ENCODE data around the gene VAMP3.

VAMP3 gene

DNA sequence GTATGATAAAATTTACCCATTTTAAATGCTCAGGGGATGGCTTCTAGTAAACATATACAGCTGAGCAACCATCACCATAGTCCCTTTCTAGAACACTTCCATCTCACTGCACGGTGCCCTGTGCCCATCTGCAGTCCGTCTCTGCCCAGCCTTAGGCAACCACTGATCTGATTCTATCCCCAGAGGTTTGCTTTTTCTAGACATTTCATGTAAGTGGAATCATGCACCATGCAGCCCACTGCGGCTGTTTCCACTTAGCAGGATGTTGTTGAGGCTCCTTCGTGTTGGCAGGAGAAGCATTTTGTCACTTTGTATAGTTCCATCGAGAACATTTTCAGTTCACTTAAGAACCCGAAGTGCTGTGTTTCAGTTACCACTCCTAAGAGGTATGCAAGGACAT lies 27.8 kb upstream of the VAMP3 start:
- H3K27me3 ChIP-seq (ENCODE audit: control insufficient read depth in 5 of 5, insufficient read depth in 4 of 5, low read length in 5 of 5) = no peaks in the 10 kb centered on the region
- peaks cover 0 to 25% (median 2%) of the 10 kb centered on the region in 5 donors for H3K36me3 ChIP-seq (ENCODE audit: control insufficient read depth in 5 of 5, insufficient read depth in 5 of 5, low read length in 5 of 5)
- H3K9ac ChIP-seq (ENCODE audit: low read length in 5 of 5) = no peak overlapping the region
- H3K4me3 ChIP-seq (ENCODE audit: low read depth in 1 of 5, low read length in 5 of 5) = no peak overlapping the region
- H3K9me3 ChIP-seq (ENCODE audit: control insufficient read depth in 5 of 5, low read length in 5 of 5) = no peaks in the 10 kb centered on the region
- no peak overlapping the region for H3K27ac ChIP-seq (ENCODE audit: low read depth, low read length)
- no peaks in the 10 kb centered on the region for H3K4me1 ChIP-seq (ENCODE audit: control insufficient read depth in 5 of 5, insufficient read depth in 5 of 5, low read length in 5 of 5)

DNA sequence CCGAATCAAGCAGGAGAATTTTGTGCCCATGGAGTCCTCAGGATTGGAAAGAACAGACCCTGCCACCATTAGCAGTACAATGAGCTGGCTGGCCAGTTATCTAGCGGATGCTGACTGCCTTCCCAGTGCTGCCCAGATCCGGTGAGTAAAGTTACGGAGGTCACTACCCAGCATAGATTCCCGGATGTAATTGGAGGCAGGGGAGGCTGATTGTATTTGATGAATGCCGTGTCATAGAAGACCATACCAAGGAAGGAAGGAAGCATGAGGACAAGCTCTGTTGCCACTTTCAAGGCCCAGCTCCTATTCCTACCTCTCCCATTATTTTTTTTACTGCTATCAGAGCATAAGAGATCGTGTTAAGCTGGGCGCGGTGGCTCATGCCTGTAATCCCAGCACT lies 26.2 kb upstream of the VAMP3 start:
- no peaks in the 10 kb centered on the region for H3K27me3 ChIP-seq (ENCODE audit: control insufficient read depth in 5 of 5, insufficient read depth in 4 of 5, low read length in 5 of 5)
- no peak overlapping the region for H3K27ac ChIP-seq (ENCODE audit: low read depth, low read length)
- no peak overlapping the region for H3K9ac ChIP-seq (ENCODE audit: low read length in 5 of 5)
- no peaks in the 10 kb centered on the region for H3K4me1 ChIP-seq (ENCODE audit: control insufficient read depth in 5 of 5, insufficient read depth in 5 of 5, low read length in 5 of 5)
- H3K4me3 ChIP-seq (ENCODE audit: low read depth in 1 of 5, low read length in 5 of 5) = no peak overlapping the region
- H3K36me3 ChIP-seq (ENCODE audit: control insufficient read depth in 5 of 5, insufficient read depth in 5 of 5, low read length in 5 of 5) = peaks cover 0 to 22% (median 0%) of the 10 kb centered on the region in 5 donors
- no peaks in the 10 kb centered on the region for H3K9me3 ChIP-seq (ENCODE audit: control insufficient read depth in 5 of 5, low read length in 5 of 5)

GRCh38 chr1:7745783-7746182 lies 25.3 kb upstream of the VAMP3 start:
- Histone ChIP-seq H3K4me3 (ENCODE audit: low read depth in 1 of 5, low read length in 5 of 5) (no peak overlapping the region), H3K9me3 (ENCODE audit: control insufficient read depth in 5 of 5, low read length in 5 of 5) (no peaks in the 10 kb centered on the region), H3K36me3 (ENCODE audit: control insufficient read depth in 5 of 5, insufficient read depth in 5 of 5, low read length in 5 of 5) (peaks cover 0 to 23% (median 0%) of the 10 kb centered on the region in 5 donors), H3K27me3 (ENCODE audit: control insufficient read depth in 5 of 5, insufficient read depth in 4 of 5, low read length in 5 of 5) (no peaks in the 10 kb centered on the region), H3K9ac (ENCODE audit: low read length in 5 of 5) (no peak overlapping the region), H3K4me1 (ENCODE audit: control insufficient read depth in 5 of 5, insufficient read depth in 5 of 5, low read length in 5 of 5) (no peaks in the 10 kb centered on the region), H3K27ac (ENCODE audit: low read depth, low read length) (no peak overlapping the region)

- H3K27me3 ChIP-seq (ENCODE audit: control insufficient read depth in 5 of 5, insufficient read depth in 4 of 5, low read length in 5 of 5) = no peaks in the 10 kb centered on the region
- H3K9ac ChIP-seq (ENCODE audit: low read length in 5 of 5) = no peak overlapping the region
- H3K27ac ChIP-seq (ENCODE audit: low read depth, low read length) = no peak overlapping the region
- peaks cover 0 to 5% (median 3%) of the 10 kb centered on the region in 5 donors for H3K4me1 ChIP-seq (ENCODE audit: control insufficient read depth in 5 of 5, insufficient read depth in 5 of 5, low read length in 5 of 5)
- H3K36me3 ChIP-seq (ENCODE audit: control insufficient read depth in 5 of 5, insufficient read depth in 5 of 5, low read length in 5 of 5) = peaks cover 0 to 23% (median 0%) of the 10 kb centered on the region in 5 donors
- no peak overlapping the region for H3K4me3 ChIP-seq (ENCODE audit: low read depth in 1 of 5, low read length in 5 of 5)
- no peaks in the 10 kb centered on the region for H3K9me3 ChIP-seq (ENCODE audit: control insufficient read depth in 5 of 5, low read length in 5 of 5)
These were observed 23.5 kb upstream of the VAMP3 start for GRCh38 chr1:7747605-7748004.

- Histone ChIP-seq H3K36me3 (ENCODE audit: control insufficient read depth in 5 of 5, insufficient read depth in 5 of 5, low read length in 5 of 5) (peaks cover 0 to 23% (median 0%) of the 10 kb centered on the region in 5 donors), H3K9ac (ENCODE audit: low read length in 5 of 5) (no peak overlapping the region), H3K27ac (ENCODE audit: low read depth, low read length) (no peak overlapping the region), H3K27me3 (ENCODE audit: control insufficient read depth in 5 of 5, insufficient read depth in 4 of 5, low read length in 5 of 5) (no peaks in the 10 kb centered on the region), H3K9me3 (ENCODE audit: control insufficient read depth in 5 of 5, low read length in 5 of 5) (no peaks in the 10 kb centered on the region), H3K4me3 (ENCODE audit: low read depth in 1 of 5, low read length in 5 of 5) (no peak overlapping the region), H3K4me1 (ENCODE audit: control insufficient read depth in 5 of 5, insufficient read depth in 5 of 5, low read length in 5 of 5) (peaks cover 0 to 15% (median 5%) of the 10 kb centered on the region in 5 donors)
These were observed 22.0 kb upstream of the VAMP3 start for GRCh38 chr1:7749126-7749525.

GRCh38 chr1:7751174-7751573 lies 19.9 kb upstream of the VAMP3 start:
- Histone ChIP-seq H3K4me1 (ENCODE audit: control insufficient read depth in 5 of 5, insufficient read depth in 5 of 5, low read length in 5 of 5) (peaks cover 0 to 15% (median 5%) of the 10 kb centered on the region in 5 donors), H3K9me3 (ENCODE audit: control insufficient read depth in 5 of 5, low read length in 5 of 5) (no peaks in the 10 kb centered on the region), H3K9ac (ENCODE audit: low read length in 5 of 5) (no peak overlapping the region), H3K4me3 (ENCODE audit: low read depth in 1 of 5, low read length in 5 of 5) (no peak overlapping the region), H3K27ac (ENCODE audit: low read depth, low read length) (no peak overlapping the region), H3K36me3 (ENCODE audit: control insufficient read depth in 5 of 5, insufficient read depth in 5 of 5, low read length in 5 of 5) (peaks cover 0 to 12% (median 0%) of the 10 kb centered on the region in 5 donors), H3K27me3 (ENCODE audit: control insufficient read depth in 5 of 5, insufficient read depth in 4 of 5, low read length in 5 of 5) (no peaks in the 10 kb centered on the region)

DNA sequence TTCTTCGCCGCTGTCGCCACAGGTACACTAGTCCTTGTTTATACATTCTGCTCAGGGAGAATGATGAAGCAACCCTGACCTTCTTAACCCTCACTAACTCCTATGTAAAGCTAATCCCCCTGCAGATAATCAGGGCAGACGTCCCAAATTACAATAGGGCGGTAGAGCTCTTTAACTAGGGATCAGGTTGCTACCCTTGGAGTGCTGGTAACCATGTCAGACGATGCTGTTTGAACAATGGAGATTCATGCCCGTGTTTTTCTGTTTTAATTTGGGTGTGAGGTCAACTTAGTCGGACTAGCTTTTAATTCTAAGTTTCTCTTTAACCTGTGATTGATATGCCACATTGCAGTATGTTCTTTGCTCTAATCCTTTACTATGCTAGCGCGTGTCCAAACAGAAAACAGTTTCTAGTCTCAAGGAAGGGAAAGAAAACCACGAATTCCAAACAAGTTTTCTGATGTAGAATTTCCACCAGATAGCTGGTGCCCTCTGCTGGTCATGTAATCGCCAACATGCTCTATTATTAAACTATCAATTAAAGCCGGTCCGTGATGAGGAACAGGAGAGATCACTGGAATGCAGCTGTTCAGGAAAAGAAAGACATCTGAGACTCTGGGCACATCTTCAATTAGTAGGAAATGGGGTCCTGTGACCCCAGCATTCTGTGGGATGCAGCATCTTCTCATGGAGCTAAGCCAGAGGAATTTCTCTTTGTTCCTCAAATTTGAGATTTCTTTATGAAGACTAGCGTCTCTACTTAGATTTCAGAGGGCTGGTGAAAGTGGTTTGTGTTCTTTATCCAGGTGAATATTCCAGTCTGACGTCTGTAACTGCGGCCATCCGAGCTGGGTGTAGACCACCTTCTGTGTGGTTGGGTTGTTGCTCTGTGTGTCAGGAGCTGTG lies 18.3 kb upstream of the VAMP3 start:
- Histone ChIP-seq H3K4me3 (ENCODE audit: low read depth in 1 of 5, low read length in 5 of 5) (peak overlapping the region; percentile 34 to 53 (median 50)), H3K36me3 (ENCODE audit: control insufficient read depth in 5 of 5, insufficient read depth in 5 of 5, low read length in 5 of 5) (peaks cover 0 to 4% (median 0%) of the 10 kb centered on the region in 5 donors), H3K27ac (ENCODE audit: low read depth, low read length) (no peak overlapping the region), H3K27me3 (ENCODE audit: control insufficient read depth in 5 of 5, insufficient read depth in 4 of 5, low read length in 5 of 5) (no peaks in the 10 kb centered on the region), H3K9me3 (ENCODE audit: control insufficient read depth in 5 of 5, low read length in 5 of 5) (no peaks in the 10 kb centered on the region), H3K9ac (ENCODE audit: low read length in 5 of 5) (peak overlapping the region in 2 of 5 donors; percentile 60 to 73), H3K4me1 (ENCODE audit: control insufficient read depth in 5 of 5, insufficient read depth in 5 of 5, low read length in 5 of 5) (peaks cover 0 to 15% (median 5%) of the 10 kb centered on the region in 5 donors)

DNA sequence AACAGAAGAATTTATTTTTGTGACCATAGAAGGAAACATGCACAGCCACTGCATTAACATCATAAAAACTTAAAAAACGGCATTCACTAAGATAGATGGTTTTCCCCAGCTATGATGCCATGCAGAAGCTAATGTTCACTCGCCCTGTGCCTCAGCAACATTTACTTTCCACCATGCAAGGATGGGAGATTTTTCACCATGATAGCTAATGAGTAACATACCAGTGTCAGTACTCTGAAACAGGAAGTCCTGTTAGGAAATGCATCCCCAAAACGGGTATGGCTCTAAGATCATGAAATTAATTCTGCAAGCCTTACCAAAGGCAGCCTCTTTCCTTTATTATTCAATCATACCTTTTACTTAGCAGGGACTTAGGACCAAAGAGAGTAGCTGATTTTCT lies 17.5 kb upstream of the VAMP3 start:
- no peaks in the 10 kb centered on the region for H3K9me3 ChIP-seq (ENCODE audit: control insufficient read depth in 5 of 5, low read length in 5 of 5)
- H3K36me3 ChIP-seq (ENCODE audit: control insufficient read depth in 5 of 5, insufficient read depth in 5 of 5, low read length in 5 of 5) = peaks cover 0 to 4% (median 0%) of the 10 kb centered on the region in 5 donors
- H3K27me3 ChIP-seq (ENCODE audit: control insufficient read depth in 5 of 5, insufficient read depth in 4 of 5, low read length in 5 of 5) = no peaks in the 10 kb centered on the region
- H3K4me1 ChIP-seq (ENCODE audit: control insufficient read depth in 5 of 5, insufficient read depth in 5 of 5, low read length in 5 of 5) = peaks cover 0 to 15% (median 5%) of the 10 kb centered on the region in 5 donors
- H3K9ac ChIP-seq (ENCODE audit: low read length in 5 of 5) = no peak overlapping the region
- H3K4me3 ChIP-seq (ENCODE audit: low read depth in 1 of 5, low read length in 5 of 5) = no peak overlapping the region
- H3K27ac ChIP-seq (ENCODE audit: low read depth, low read length) = no peak overlapping the region

DNA sequence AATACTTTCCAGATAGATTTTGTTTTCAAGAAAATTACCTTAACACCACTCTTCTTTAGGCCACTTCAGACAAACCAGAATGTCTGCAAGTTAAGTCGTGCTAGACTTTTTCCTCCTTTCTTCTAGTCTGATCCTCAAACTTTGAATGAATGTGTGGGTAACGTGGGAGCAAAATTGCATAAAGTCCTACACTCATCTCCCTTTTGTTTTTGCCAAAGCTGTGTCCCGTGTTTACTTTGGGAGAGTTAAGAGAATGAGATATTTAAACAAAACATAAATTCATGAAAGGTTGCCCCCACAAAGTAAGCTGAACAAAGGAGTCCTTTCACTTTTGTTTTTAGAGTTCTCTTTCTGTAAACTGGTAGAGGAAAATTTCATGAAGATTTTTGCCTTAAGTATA lies 16.9 kb upstream of the VAMP3 start:
- peaks cover 0 to 15% (median 5%) of the 10 kb centered on the region in 5 donors for H3K4me1 ChIP-seq (ENCODE audit: control insufficient read depth in 5 of 5, insufficient read depth in 5 of 5, low read length in 5 of 5)
- no peaks in the 10 kb centered on the region for H3K9me3 ChIP-seq (ENCODE audit: control insufficient read depth in 5 of 5, low read length in 5 of 5)
- no peaks in the 10 kb centered on the region for H3K27me3 ChIP-seq (ENCODE audit: control insufficient read depth in 5 of 5, insufficient read depth in 4 of 5, low read length in 5 of 5)
- no peak overlapping the region for H3K4me3 ChIP-seq (ENCODE audit: low read depth in 1 of 5, low read length in 5 of 5)
- no peak overlapping the region for H3K27ac ChIP-seq (ENCODE audit: low read depth, low read length)
- H3K36me3 ChIP-seq (ENCODE audit: control insufficient read depth in 5 of 5, insufficient read depth in 5 of 5, low read length in 5 of 5) = peaks cover 0 to 4% (median 0%) of the 10 kb centered on the region in 5 donors
- H3K9ac ChIP-seq (ENCODE audit: low read length in 5 of 5) = no peak overlapping the region

DNA sequence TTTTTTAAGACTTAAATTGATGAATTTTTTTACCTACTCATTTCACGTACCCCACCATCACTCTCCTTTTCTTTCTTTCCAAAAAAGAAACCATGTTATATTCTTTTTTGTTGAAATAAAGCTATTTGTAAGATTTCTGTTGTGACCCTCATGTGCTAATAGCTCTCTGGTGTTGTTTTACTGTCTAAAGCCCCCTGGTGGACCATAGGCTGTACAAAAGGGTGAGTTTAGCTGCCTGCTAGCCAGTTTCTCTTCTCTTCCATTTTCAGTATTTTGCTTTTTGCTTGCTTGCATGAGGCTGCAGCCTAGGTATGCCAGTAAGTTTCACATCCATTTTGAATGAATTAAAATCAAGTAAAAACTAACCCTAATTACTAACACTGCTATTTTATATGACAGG lies 15.6 kb upstream of the VAMP3 start:
- no peak overlapping the region for H3K9ac ChIP-seq (ENCODE audit: low read length in 5 of 5)
- H3K27me3 ChIP-seq (ENCODE audit: control insufficient read depth in 5 of 5, insufficient read depth in 4 of 5, low read length in 5 of 5) = no peaks in the 10 kb centered on the region
- H3K4me1 ChIP-seq (ENCODE audit: control insufficient read depth in 5 of 5, insufficient read depth in 5 of 5, low read length in 5 of 5) = peaks cover 0 to 22% (median 5%) of the 10 kb centered on the region in 5 donors
- no peaks in the 10 kb centered on the region for H3K9me3 ChIP-seq (ENCODE audit: control insufficient read depth in 5 of 5, low read length in 5 of 5)
- no peaks in the 10 kb centered on the region for H3K36me3 ChIP-seq (ENCODE audit: control insufficient read depth in 5 of 5, insufficient read depth in 5 of 5, low read length in 5 of 5)
- H3K27ac ChIP-seq (ENCODE audit: low read depth, low read length) = no peak overlapping the region
- H3K4me3 ChIP-seq (ENCODE audit: low read depth in 1 of 5, low read length in 5 of 5) = no peak overlapping the region

Measured in subcutaneous abdominal adipose tissue (tissue), 5 donors.